Fibroblast of the aortic adventitia (primary cell): ENCODE results near the gene SLC7A6OS. TPM values are rescaled to one million over a fixed set of nuclear protein-coding genes. Genes with fewer than 3 reads are reported as not detected.

Source experiments
- DNase-seq: peaks from one replicate; pipeline ENCODE4 v3.0.0-alpha.2; 2010; ENCODE audit warnings: low read depth
- H3K4me3 ChIP-seq: 2 replicates; pipeline ENCODE4 v1.5.1; 2011; ENCODE audit warnings: low read depth, mild to moderate bottlenecking, control low read depth, low read length, moderate library complexity
- CTCF ChIP-seq: IDR thresholded peaks from 2 replicates; pipeline ENCODE4 v1.5.1; 2011; ENCODE audit warnings: mild to moderate bottlenecking, low read length, control low read depth, inconsistent platforms; ENCODE audit not compliant: insufficient read depth
- total RNA-seq: library from RNA; depleted of rRNA; stranded (reverse); fragments of >200 nt; gene quantifications from 2 replicates; pipeline ENCODE4 v1.2.3, GENCODE V29; 2012; ENCODE audit warnings: low replicate concordance

Gene SLC7A6OS
- total RNA-seq, 1 donor = 11.5 TPM

- peak; percentile 14 for DNase-seq
- no peak overlapping the region for H3K4me3 ChIP-seq
- TF ChIP-seq CTCF = no peak
Measured at GRCh38 chr16:68300734-68301459, 9.8 kb downstream of the SLC7A6OS start.

GRCh38 chr16:68299571-68300453, 10.9 kb downstream of the SLC7A6OS start:
- DNase-seq = no peak
- TF ChIP-seq CTCF = no peak
- no peak overlapping the region for H3K4me3 ChIP-seq

GRCh38 chr16:68298907-68299561, 11.7 kb downstream of the SLC7A6OS start:
- H3K4me3 ChIP-seq = no peak overlapping the region
- DNase-seq = peak; percentile 77
- TF ChIP-seq CTCF = no peak

- no peak for DNase-seq
- TF ChIP-seq CTCF = no peak
- H3K4me3 ChIP-seq = no peak overlapping the region
Measured at GRCh38 chr16:68298312-68298711, 12.4 kb downstream of the SLC7A6OS start.

GRCh38 chr16:68297908-68298307, 12.8 kb downstream of the SLC7A6OS start:
- no peak for DNase-seq
- no peak for TF ChIP-seq CTCF

GRCh38 chr16:68296693-68297092, 14.1 kb downstream of the SLC7A6OS start:
- TF ChIP-seq CTCF = no peak
- no peak overlapping the region for H3K4me3 ChIP-seq
- DNase-seq = no peak

More at GRCh38 chr16:68297908-68298307, 12.8 kb downstream of the SLC7A6OS start:
- H3K4me3 ChIP-seq = no peak overlapping the region
